GM19395 (cell line): ENCODE data around the gene SHKBP1.
"Not testable (repeated sequence)": the region's sequence is repeated elsewhere in the genome, so short reads cannot be mapped to it uniquely, and the experiment has no call there.

Source experiments
- ATAC-seq: cut with Tn5 transposase; IDR thresholded peaks from one replicate; pipeline ENCODE4 v1.9.1; 2021; ENCODE audit warnings: mild to moderate bottlenecking, moderate library complexity; ENCODE audit not compliant: unreplicated experiment

Gene SHKBP1

DNA sequence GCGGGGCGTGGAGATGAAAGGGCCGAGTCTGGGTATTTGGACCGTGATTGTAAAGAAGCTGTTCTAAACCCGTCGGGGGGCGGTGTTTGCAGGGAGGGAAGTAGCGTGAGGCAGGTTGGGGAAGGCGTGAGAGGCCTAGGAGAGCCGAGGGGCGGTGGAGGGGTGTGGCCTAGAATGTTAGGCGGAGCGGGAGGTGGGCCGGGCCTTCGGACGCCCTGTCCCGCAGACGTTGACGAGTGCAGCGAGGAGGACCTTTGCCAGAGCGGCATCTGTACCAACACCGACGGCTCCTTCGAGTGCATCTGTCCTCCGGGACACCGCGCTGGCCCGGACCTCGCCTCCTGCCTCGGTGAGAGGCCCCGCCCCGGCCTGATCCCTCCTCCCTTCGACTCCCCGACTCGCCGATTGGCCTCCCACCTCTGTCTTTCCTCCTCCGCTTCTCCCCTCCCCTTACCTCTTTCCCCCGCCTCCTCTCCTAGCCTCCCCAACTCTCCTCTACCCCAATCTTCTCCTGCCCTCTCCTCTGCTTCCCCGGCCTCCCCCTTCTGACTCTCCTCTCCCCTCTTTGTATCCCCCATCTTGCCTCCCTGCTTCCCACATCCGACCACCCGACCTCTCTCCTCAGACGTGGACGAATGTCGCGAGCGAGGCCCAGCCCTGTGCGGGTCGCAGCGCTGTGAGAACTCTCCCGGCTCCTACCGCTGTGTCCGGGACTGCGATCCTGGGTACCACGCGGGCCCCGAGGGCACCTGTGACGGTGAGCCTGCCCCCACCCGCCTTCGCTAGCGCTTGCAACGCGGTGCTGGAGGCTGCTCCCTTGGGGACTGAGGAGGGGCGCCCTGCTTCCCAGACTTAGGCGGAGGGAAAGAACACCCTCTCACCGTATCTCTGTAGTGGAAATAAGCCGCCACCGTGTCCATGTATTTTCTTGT, 37.3 kb downstream of the SHKBP1 start:
- peak; percentile 54 for ATAC-seq

DNA sequence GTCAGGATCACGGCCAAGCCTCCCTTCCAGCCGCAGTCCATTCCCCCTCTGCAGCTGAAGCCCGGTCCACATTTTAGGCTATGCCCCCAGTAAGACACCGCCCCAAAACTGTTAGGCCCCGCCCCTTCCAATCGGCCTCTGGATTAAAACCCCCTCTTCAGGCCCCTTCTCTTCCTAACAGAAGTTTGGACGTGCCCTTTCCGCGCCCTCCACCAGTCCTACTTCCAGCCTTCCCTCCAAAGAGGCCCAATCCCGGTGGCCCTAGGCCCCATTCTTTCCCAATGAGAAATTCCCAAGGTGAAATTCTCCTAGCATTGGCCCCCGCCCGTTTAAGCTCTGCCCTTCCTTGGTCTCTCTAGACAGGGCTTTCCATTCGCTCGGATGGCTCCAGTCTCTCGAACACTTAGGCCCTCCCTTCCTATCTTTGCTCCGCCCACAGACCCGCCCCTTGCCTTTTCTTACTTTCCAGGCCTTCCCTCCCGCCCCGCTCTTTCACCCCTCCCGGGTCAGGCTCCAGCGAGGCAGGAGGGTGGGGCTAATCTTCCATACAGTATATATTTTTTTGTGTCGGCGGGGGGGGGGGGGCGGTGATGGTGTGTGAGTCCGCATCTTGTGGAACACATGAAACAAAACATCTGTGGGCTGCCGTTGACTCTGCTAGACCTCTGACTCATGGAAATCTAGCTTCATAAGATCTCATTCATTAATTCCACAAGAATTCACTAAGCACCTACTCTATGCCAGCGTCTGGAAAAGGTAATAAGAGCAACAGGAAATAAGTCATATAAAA, 38.1 kb downstream of the SHKBP1 start:
- ATAC-seq = no peak

DNA sequence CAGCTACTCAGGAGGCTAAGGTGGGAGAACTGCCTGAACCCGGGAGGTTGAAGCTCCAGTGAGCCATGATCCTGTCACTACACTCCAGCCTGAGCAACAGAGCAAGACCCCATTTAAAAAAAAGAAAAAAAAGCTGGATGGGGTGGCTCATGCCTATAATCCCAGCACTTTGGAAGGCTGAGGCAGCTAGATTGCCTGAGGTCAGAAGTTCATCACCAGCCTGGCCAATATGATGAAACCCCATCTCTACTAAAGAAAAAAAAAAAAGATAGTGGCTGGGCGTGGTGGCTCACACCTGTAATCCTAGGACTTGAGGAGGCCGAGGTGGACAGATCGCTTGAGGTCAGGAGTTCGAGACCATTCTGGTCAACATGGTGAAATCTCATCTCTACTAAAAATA, 39.5 kb downstream of the SHKBP1 start:
- no peak for ATAC-seq

DNA sequence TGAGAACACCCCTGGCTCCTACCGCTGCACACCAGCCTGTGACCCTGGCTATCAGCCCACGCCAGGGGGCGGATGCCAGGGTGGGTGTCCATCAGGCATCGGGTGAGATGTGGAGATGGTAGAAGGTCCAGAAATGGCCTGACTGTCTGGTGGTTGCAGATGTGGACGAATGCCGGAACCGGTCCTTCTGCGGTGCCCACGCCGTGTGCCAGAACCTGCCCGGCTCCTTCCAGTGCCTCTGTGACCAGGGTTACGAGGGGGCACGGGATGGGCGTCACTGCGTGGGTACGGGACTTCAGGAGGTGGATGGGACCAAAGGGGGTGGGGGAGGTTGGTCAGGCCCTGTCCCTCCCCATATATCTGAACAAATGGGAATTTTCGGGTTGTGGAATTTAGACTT, 40.3 kb downstream of the SHKBP1 start:
- no peak for ATAC-seq

- ATAC-seq = no peak
These were observed 41.3 kb downstream of the SHKBP1 start for GRCh38 chr19:40617961-40618360.

DNA sequence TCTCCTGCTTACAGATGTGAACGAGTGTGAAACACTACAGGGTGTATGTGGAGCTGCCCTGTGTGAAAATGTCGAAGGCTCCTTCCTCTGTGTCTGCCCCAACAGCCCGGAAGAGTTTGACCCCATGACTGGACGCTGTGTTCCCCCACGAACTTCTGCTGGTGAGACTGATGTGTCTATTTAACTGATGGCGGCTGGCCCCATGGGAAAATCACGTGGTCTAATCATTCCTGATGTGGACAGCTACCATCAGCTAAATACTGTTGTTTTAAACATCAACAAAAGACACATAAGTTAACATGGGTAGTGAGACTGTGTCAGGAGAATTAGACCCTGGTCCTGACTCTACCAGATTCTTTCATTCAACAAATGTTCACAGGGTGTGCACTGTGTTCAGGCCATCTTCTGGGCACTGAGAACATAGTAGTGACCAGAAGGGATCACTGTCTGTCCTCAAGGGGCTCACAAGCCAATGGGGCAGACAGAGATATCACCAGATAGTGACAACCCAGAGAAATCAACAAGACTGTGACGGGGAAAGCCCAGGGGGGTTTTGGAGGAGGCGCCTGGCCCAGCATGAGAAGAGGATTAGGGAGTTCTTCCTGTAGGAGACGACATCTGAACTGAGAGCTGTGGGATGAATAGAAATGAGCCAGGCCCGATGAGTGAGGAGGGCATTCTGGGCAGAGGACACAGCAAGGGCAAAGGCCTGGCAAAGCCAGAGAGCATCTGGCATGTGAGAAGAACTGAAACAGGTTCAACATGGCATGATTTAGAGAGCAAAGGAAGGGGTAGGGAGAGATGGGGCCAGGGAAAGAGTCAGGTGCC, 42.9 kb downstream of the SHKBP1 start:
- ATAC-seq = no peak

DNA sequence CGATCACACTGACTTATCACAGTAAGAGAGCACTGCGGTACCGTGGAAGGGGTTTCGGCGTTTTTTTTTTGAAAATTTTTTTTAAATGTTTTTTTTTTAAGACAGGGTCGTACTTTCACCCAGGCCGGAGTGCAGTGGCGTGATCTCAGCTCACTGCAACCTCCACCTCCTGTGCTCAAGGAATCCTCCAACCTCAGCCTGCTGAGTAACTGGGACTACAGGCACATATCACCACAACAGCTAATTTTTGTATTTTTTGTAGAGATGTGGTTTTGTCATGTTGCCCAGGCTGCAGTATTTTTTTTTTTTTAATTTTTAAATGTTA, 43.5 kb downstream of the SHKBP1 start:
- no peak for ATAC-seq

DNA sequence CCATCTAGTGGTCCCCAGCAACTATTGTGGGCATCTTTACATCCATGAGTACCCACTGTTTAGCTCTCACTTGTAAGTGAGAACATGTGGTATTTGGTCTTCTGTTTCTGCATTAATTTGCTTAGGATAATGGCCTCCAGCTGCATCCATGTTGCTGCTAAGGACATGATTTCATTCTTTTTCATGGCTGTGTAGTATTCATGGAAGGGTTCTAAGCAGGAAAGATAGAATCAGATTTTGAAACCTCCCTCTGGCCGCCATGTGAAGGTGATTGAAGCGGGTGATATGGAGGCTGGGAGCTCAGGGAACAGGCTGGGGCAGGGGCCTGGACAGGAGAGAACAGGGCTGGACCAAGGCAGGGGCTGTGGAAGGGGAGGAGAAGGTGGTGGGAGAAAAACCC, 44.6 kb downstream of the SHKBP1 start:
- no peak for ATAC-seq

- no peak for ATAC-seq
These were observed 45.5 kb downstream of the SHKBP1 start for GRCh38 chr19:40621966-40622772.

- no peak for ATAC-seq
These were observed 46.1 kb downstream of the SHKBP1 start for GRCh38 chr19:40622773-40623075.

GRCh38 chr19:40623403-40624251, 47.0 kb downstream of the SHKBP1 start:
- no peak for ATAC-seq

DNA sequence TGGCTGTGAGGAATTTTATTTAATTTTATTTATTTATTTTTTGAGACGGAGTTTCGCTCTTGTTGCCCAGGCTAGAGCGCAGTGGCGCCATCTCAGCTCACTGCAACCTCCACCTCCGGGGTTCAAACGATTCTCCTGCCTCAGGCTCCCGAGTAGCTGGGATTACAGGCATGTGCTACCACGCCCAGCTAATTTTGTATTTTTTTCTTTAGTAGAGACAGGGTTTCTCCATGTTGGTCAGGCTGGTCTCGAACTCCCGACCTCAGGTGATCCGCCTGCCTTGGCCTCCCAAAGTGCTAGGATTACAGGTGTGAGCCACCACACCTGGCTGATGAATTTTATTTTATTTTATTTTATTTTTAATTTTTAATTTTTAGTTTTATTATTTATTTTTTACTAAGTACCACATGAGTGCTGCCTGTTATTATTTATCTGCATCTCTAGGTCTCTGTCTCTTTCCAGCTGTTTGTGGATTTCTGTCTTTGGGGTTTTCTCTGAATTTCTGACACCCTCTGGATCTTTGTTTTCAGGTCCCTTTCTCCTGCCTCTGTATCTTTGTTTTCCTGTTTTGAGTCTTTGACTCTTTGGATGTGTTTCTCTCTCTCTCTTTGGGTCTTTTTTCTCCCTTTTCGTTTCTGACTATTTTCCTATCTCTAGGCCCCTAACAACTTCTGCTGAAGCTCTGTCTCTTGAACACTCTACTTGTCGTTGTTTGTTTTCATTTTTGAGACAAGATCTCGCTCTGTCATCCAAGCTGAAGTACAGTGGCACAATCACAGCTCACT, 47.9 kb downstream of the SHKBP1 start:
- not testable (repeated sequence) for ATAC-seq

- ATAC-seq = no peak
These were observed 48.9 kb downstream of the SHKBP1 start for GRCh38 chr19:40625406-40626120.

GRCh38 chr19:40626918-40627317, 50.2 kb downstream of the SHKBP1 start:
- no peak for ATAC-seq

GRCh38 chr19:40627486-40628279, 51.0 kb downstream of the SHKBP1 start:
- ATAC-seq = no peak

GRCh38 chr19:40629346-40629745, 52.7 kb downstream of the SHKBP1 start:
- no peak for ATAC-seq

DNA sequence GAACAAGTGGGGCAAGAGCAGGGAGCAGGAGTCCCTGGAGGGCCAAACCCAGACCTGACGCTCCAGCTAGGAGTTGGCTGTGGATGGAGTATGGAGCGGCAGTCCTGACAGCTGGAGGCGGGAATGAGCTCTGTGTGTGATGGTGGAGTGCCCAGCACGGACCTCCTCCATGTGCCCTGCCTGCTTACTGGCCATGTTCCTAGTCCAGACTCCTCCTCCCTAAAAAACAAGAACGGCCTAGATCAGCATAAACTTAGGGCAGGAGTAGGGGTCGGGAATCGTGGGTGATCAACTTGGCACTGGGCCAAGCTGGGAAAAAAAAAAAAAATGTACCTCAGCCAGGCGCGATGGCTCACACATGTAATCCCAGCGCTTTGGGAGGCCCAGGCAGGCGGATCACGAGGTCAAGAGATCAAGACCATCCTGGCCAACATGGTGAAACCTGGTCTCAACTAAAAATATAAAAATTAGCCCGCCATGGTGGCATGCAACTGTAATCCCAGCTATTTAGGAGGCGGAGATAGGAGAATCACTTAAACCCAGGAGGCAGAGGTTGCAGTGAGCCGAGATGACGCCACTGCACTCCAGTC, 54.0 kb downstream of the SHKBP1 start:
- no peak for ATAC-seq
